ENCODE measurements around the gene PIGA. TPM values are rescaled to one million over a fixed set of nuclear protein-coding genes. Genes with fewer than 3 reads are reported as not detected.
A peak's percentile ranks its signal among the peaks of the same experiment; 100 is the strongest.

Gene PIGA
- polyA plus RNA-seq, 4 donors: 4.3 to 11.1 (median 5.4) TPM

- H3K27ac ChIP-seq (ENCODE audit: low read depth in 1 of 3, low read length in 2 of 3): peak overlapping the region; percentile 52 to 98 (median 92)
- H3K27me3 ChIP-seq (ENCODE audit: control insufficient read depth in 3 of 3, insufficient read depth in 3 of 3, low read length in 3 of 3): no peaks in the 10 kb centered on the region
- H3K4me1 ChIP-seq (ENCODE audit: control insufficient read depth in 3 of 3, insufficient read depth in 2 of 3, low read depth in 1 of 3, low read length in 2 of 3): no peaks in the 10 kb centered on the region
- peak; percentile 11 to 47 for DNase-seq
- no peak for FAIRE-seq
- H3K36me3 ChIP-seq (ENCODE audit: control insufficient read depth in 3 of 3, insufficient read depth in 2 of 3, low read depth in 1 of 3, low read length in 3 of 3): peaks cover 0 to 2% (median 0%) of the 10 kb centered on the region in 3 donors
- H3K4me3 ChIP-seq (ENCODE audit: low read depth in 1 of 3, low read length in 3 of 3): peak overlapping the region; percentile 22 to 96 (median 60)
- H3K9me3 ChIP-seq (ENCODE audit: control insufficient read depth in 2 of 2, insufficient read depth in 1 of 2, low read depth in 1 of 2, low read length in 1 of 2): no peaks in the 10 kb centered on the region
- 4 to 32% (median 6%) methylated on average over 7 of the region's 7 CpGs for WGBS, 3 donors
These were observed 762 bp downstream of the PIGA start for GRCh38 chrX:15334561-15334960.

GRCh38 chrX:15328821-15329220, 6.5 kb downstream of the PIGA start:
- 45 to 74% (median 69%) methylated on average over 2 of the region's 2 CpGs for WGBS, 3 donors
- FAIRE-seq: no peak

GRCh38 chrX:15328131-15328530, 7.2 kb downstream of the PIGA start:
- no peak for FAIRE-seq
- no peaks in the 10 kb centered on the region for H3K27me3 ChIP-seq (ENCODE audit: control insufficient read depth in 3 of 3, insufficient read depth in 3 of 3, low read length in 3 of 3)
- no peaks in the 10 kb centered on the region for H3K4me1 ChIP-seq (ENCODE audit: control insufficient read depth in 3 of 3, insufficient read depth in 2 of 3, low read depth in 1 of 3, low read length in 2 of 3)
- H3K9me3 ChIP-seq (ENCODE audit: control insufficient read depth in 2 of 2, insufficient read depth in 1 of 2, low read depth in 1 of 2, low read length in 1 of 2): no peaks in the 10 kb centered on the region
- 69 to 79% (median 78%) methylated on average over 3 of the region's 3 CpGs for WGBS, 3 donors
- no peak for DNase-seq
- H3K27ac ChIP-seq (ENCODE audit: low read depth in 1 of 3, low read length in 2 of 3): no peak overlapping the region
- peaks cover 0 to 2% (median 1%) of the 10 kb centered on the region in 3 donors for H3K36me3 ChIP-seq (ENCODE audit: control insufficient read depth in 3 of 3, insufficient read depth in 2 of 3, low read depth in 1 of 3, low read length in 3 of 3)
- H3K4me3 ChIP-seq (ENCODE audit: low read depth in 1 of 3, low read length in 3 of 3): no peak overlapping the region

More at GRCh38 chrX:15328821-15329220, 6.5 kb downstream of the PIGA start:
- DNase-seq: no peak
- Histone ChIP-seq H3K9me3 (ENCODE audit: control insufficient read depth in 2 of 2, insufficient read depth in 1 of 2, low read depth in 1 of 2, low read length in 1 of 2) (no peaks in the 10 kb centered on the region), H3K36me3 (ENCODE audit: control insufficient read depth in 3 of 3, insufficient read depth in 2 of 3, low read depth in 1 of 3, low read length in 3 of 3) (peaks cover 0 to 2% (median 1%) of the 10 kb centered on the region in 3 donors), H3K27me3 (ENCODE audit: control insufficient read depth in 3 of 3, insufficient read depth in 3 of 3, low read length in 3 of 3) (no peaks in the 10 kb centered on the region), H3K4me3 (ENCODE audit: low read depth in 1 of 3, low read length in 3 of 3) (no peak overlapping the region), H3K27ac (ENCODE audit: low read depth in 1 of 3, low read length in 2 of 3) (no peak overlapping the region), H3K4me1 (ENCODE audit: control insufficient read depth in 3 of 3, insufficient read depth in 2 of 3, low read depth in 1 of 3, low read length in 2 of 3) (no peaks in the 10 kb centered on the region)

DNA sequence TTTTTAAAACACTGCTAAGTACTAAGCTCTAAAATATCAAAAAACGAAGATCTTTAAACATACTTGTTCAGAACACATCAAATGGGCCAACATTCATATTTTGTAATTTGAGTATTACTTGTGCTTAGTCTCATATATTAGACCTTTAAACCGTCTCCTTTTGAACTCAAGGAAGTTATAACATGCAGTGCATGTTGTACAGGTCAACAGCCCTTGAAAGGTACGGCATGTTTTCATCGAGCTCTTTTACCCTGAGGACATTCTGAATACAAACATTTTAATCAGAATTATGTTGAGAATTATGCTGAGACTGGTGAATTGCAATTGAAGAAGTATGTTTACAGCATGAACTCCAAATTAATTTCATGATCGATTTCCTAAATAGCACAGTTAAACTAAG, 12.9 kb downstream of the PIGA start:
- H3K36me3 ChIP-seq (ENCODE audit: control insufficient read depth in 3 of 3, insufficient read depth in 2 of 3, low read depth in 1 of 3, low read length in 3 of 3): peaks cover 0 to 4% (median 1%) of the 10 kb centered on the region in 3 donors
- no peaks in the 10 kb centered on the region for H3K27me3 ChIP-seq (ENCODE audit: control insufficient read depth in 3 of 3, insufficient read depth in 3 of 3, low read length in 3 of 3)
- no peak for DNase-seq
- FAIRE-seq: peak; percentile 5
- H3K4me1 ChIP-seq (ENCODE audit: control insufficient read depth in 3 of 3, insufficient read depth in 2 of 3, low read depth in 1 of 3, low read length in 2 of 3): no peaks in the 10 kb centered on the region
- no peak overlapping the region for H3K27ac ChIP-seq (ENCODE audit: low read depth in 1 of 3, low read length in 2 of 3)
- H3K4me3 ChIP-seq (ENCODE audit: low read depth in 1 of 3, low read length in 3 of 3): no peak overlapping the region
- no peaks in the 10 kb centered on the region for H3K9me3 ChIP-seq (ENCODE audit: control insufficient read depth in 2 of 2, insufficient read depth in 1 of 2, low read depth in 1 of 2, low read length in 1 of 2)
- WGBS, 3 donors: 74 to 92% (median 88%) methylated on average over 5 of the region's 5 CpGs

- Histone ChIP-seq H3K36me3 (ENCODE audit: control insufficient read depth in 3 of 3, insufficient read depth in 2 of 3, low read depth in 1 of 3, low read length in 3 of 3) (peaks cover 0 to 4% (median 1%) of the 10 kb centered on the region in 3 donors), H3K4me3 (ENCODE audit: low read depth in 1 of 3, low read length in 3 of 3) (no peak overlapping the region), H3K27ac (ENCODE audit: low read depth in 1 of 3, low read length in 2 of 3) (no peak overlapping the region), H3K27me3 (ENCODE audit: control insufficient read depth in 3 of 3, insufficient read depth in 3 of 3, low read length in 3 of 3) (no peaks in the 10 kb centered on the region), H3K4me1 (ENCODE audit: control insufficient read depth in 3 of 3, insufficient read depth in 2 of 3, low read depth in 1 of 3, low read length in 2 of 3) (no peaks in the 10 kb centered on the region), H3K9me3 (ENCODE audit: control insufficient read depth in 2 of 2, insufficient read depth in 1 of 2, low read depth in 1 of 2, low read length in 1 of 2) (no peaks in the 10 kb centered on the region)
- FAIRE-seq (no peak), DNase-seq (no peak)
- 79 to 85% (median 81%) methylated on average over 3 of the region's 3 CpGs for WGBS, 3 donors
These were observed 13.3 kb downstream of the PIGA start for GRCh38 chrX:15322072-15322471.

- H3K9me3 ChIP-seq (ENCODE audit: control insufficient read depth in 2 of 2, insufficient read depth in 1 of 2, low read depth in 1 of 2, low read length in 1 of 2): no peaks in the 10 kb centered on the region
- H3K36me3 ChIP-seq (ENCODE audit: control insufficient read depth in 3 of 3, insufficient read depth in 2 of 3, low read depth in 1 of 3, low read length in 3 of 3): peaks cover 0 to 4% (median 1%) of the 10 kb centered on the region in 3 donors
- DNase-seq: no peak
- no peak overlapping the region for H3K4me3 ChIP-seq (ENCODE audit: low read depth in 1 of 3, low read length in 3 of 3)
- WGBS, 3 donors: 73 to 85% (median 84%) methylated on average over 4 of the region's 4 CpGs
- FAIRE-seq: no peak
- no peak overlapping the region for H3K27ac ChIP-seq (ENCODE audit: low read depth in 1 of 3, low read length in 2 of 3)
- no peaks in the 10 kb centered on the region for H3K4me1 ChIP-seq (ENCODE audit: control insufficient read depth in 3 of 3, insufficient read depth in 2 of 3, low read depth in 1 of 3, low read length in 2 of 3)
- H3K27me3 ChIP-seq (ENCODE audit: control insufficient read depth in 3 of 3, insufficient read depth in 3 of 3, low read length in 3 of 3): no peaks in the 10 kb centered on the region
These were observed 13.9 kb downstream of the PIGA start for GRCh38 chrX:15321447-15321846.

GRCh38 chrX:15320297-15320696, 15.0 kb downstream of the PIGA start:
- no peaks in the 10 kb centered on the region for H3K9me3 ChIP-seq (ENCODE audit: control insufficient read depth in 2 of 2, insufficient read depth in 1 of 2, low read depth in 1 of 2, low read length in 1 of 2)
- no peaks in the 10 kb centered on the region for H3K27me3 ChIP-seq (ENCODE audit: control insufficient read depth in 3 of 3, insufficient read depth in 3 of 3, low read length in 3 of 3)
- H3K27ac ChIP-seq (ENCODE audit: low read depth in 1 of 3, low read length in 2 of 3): no peak overlapping the region
- DNase-seq (no peak), FAIRE-seq (no peak)
- peaks cover 0 to 4% (median 1%) of the 10 kb centered on the region in 3 donors for H3K36me3 ChIP-seq (ENCODE audit: control insufficient read depth in 3 of 3, insufficient read depth in 2 of 3, low read depth in 1 of 3, low read length in 3 of 3)
- no peak overlapping the region for H3K4me3 ChIP-seq (ENCODE audit: low read depth in 1 of 3, low read length in 3 of 3)
- 67 to 89% (median 87%) methylated on average over 4 of the region's 4 CpGs for WGBS, 3 donors
- no peaks in the 10 kb centered on the region for H3K4me1 ChIP-seq (ENCODE audit: control insufficient read depth in 3 of 3, insufficient read depth in 2 of 3, low read depth in 1 of 3, low read length in 2 of 3)

DNA sequence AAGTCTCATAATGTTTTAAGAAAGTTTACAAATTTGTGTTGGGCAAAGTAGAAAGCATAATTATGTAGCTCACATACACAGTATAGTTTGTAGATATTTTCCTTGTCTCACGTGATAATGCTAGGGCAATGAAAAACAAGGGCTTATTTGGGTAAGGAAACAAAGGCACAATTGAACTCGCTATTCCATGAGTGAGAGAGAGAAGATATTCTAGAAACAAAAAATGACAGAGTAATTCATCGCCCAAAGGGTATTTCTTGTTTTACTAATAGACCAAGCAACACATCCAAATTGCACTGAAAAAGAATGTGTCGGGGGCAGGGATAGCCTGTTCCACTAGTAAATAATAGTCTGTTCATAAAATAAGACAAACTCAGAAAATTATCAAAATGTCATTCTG, 16.2 kb downstream of the PIGA start:
- WGBS, 3 donors: 87 to 94% (median 91%) methylated on average over 4 of the region's 4 CpGs
- Histone ChIP-seq H3K4me3 (ENCODE audit: low read depth in 1 of 3, low read length in 3 of 3) (no peak overlapping the region), H3K27ac (ENCODE audit: low read depth in 1 of 3, low read length in 2 of 3) (no peak overlapping the region), H3K4me1 (ENCODE audit: control insufficient read depth in 3 of 3, insufficient read depth in 2 of 3, low read depth in 1 of 3, low read length in 2 of 3) (no peaks in the 10 kb centered on the region), H3K9me3 (ENCODE audit: control insufficient read depth in 2 of 2, insufficient read depth in 1 of 2, low read depth in 1 of 2, low read length in 1 of 2) (no peaks in the 10 kb centered on the region), H3K27me3 (ENCODE audit: control insufficient read depth in 3 of 3, insufficient read depth in 3 of 3, low read length in 3 of 3) (no peaks in the 10 kb centered on the region), H3K36me3 (ENCODE audit: control insufficient read depth in 3 of 3, insufficient read depth in 2 of 3, low read depth in 1 of 3, low read length in 3 of 3) (peaks cover 0 to 4% (median 1%) of the 10 kb centered on the region in 3 donors)
- no peak for DNase-seq
- no peak for FAIRE-seq

DNA sequence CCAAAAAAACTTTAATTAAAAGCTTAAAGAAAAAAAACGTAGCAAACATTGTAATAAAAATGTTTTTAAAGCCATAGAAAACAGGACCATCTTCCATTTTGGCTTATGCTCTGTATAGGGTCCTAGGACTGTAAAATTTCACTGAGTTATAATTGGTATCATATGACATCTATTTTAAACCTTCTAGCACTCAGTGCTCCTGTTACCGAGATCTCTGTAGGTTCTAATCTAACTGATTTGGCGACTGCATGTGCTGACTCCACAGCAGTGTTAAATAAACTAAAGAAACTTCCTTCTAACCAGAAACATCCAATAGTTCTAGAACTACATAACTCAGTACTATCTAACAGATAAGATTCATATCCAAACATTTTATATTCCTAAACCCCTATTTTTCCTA, 19.8 kb downstream of the PIGA start, which contains the start of gene ASB11:
ASB11 (minus strand) TSS at position 132 of the 400 bp plus-strand sequence; CDS start at position 97, 35 bp downstream.
- 47 to 71% (median 59%) methylated on average over 3 of the region's 3 CpGs for WGBS, 3 donors
- FAIRE-seq (no peak), DNase-seq (no peak)
- H3K27me3 ChIP-seq (ENCODE audit: control insufficient read depth in 3 of 3, insufficient read depth in 3 of 3, low read length in 3 of 3): no peaks in the 10 kb centered on the region
- no peak within 1 kb of the TSS for H3K27ac ChIP-seq (ENCODE audit: low read depth in 1 of 3, low read length in 2 of 3)
- no peaks in the 10 kb centered on the region for H3K36me3 ChIP-seq (ENCODE audit: control insufficient read depth in 3 of 3, insufficient read depth in 2 of 3, low read depth in 1 of 3, low read length in 3 of 3)
- H3K9me3 ChIP-seq (ENCODE audit: control insufficient read depth in 2 of 2, insufficient read depth in 1 of 2, low read depth in 1 of 2, low read length in 1 of 2): no peaks in the 10 kb centered on the region
- H3K4me3 ChIP-seq (ENCODE audit: low read depth in 1 of 3, low read length in 3 of 3): no peak within 1 kb of the TSS
- no peaks in the 10 kb centered on the region for H3K4me1 ChIP-seq (ENCODE audit: control insufficient read depth in 3 of 3, insufficient read depth in 2 of 3, low read depth in 1 of 3, low read length in 2 of 3)

Data from small intestine (tissue), 7 donors.